ENCODE measurements around the gene RTCA.
"Not testable (repeated sequence)": the region's sequence is repeated elsewhere in the genome, so short reads cannot be mapped to it uniquely, and the experiment has no call there.

RTCA gene

GRCh38 chr1:100265931-100266740 lies at the start of gene RTCA:
Gene RTCA, plus strand, starts transcription at chr1:100266216. Its CDS starts 160 bp downstream, at chr1:100266376.
- in situ Hi-C loops (cut with MboI; ENCODE audit: low sequenced_read_pairs) = no loop called here

- in situ Hi-C loops (cut with MboI; ENCODE audit: low sequenced_read_pairs) = no loop called here
Observed at GRCh38 chr1:100217834-100218233, 48.2 kb upstream of the RTCA start.

GRCh38 chr1:100219457-100219856 lies 46.6 kb upstream of the RTCA start:
- in situ Hi-C loops (cut with MboI; ENCODE audit: low sequenced_read_pairs) = no loop called here

GRCh38 chr1:100219883-100220282 lies 46.1 kb upstream of the RTCA start:
- in situ Hi-C loops (cut with MboI; ENCODE audit: low sequenced_read_pairs) = no loop called here

GRCh38 chr1:100222428-100222827 lies 43.6 kb upstream of the RTCA start:
- in situ Hi-C loops (cut with MboI; ENCODE audit: low sequenced_read_pairs) = no loop called here

- in situ Hi-C loops (cut with MboI; ENCODE audit: low sequenced_read_pairs) = no loop called here
Observed at GRCh38 chr1:100229681-100230443, 36.2 kb upstream of the RTCA start.

GRCh38 chr1:100230765-100231164 lies 35.3 kb upstream of the RTCA start:
- in situ Hi-C loops (cut with MboI; ENCODE audit: low sequenced_read_pairs) = no loop called here

GRCh38 chr1:100231721-100232120 lies 34.3 kb upstream of the RTCA start:
- in situ Hi-C loops (cut with MboI; ENCODE audit: low sequenced_read_pairs) = no loop called here

GRCh38 chr1:100232156-100232555 lies 33.9 kb upstream of the RTCA start:
- in situ Hi-C loops (cut with MboI; ENCODE audit: low sequenced_read_pairs) = no loop called here

GRCh38 chr1:100233566-100233965 lies 32.5 kb upstream of the RTCA start:
- in situ Hi-C loops (cut with MboI; ENCODE audit: low sequenced_read_pairs) = not testable (repeated sequence)

- in situ Hi-C loops (cut with MboI; ENCODE audit: low sequenced_read_pairs) = no loop called here
Observed at GRCh38 chr1:100234432-100234831, 31.6 kb upstream of the RTCA start.

GRCh38 chr1:100237091-100237490 lies 28.9 kb upstream of the RTCA start:
- in situ Hi-C loops (cut with MboI; ENCODE audit: low sequenced_read_pairs) = no loop called here

GRCh38 chr1:100239961-100240360 lies 26.1 kb upstream of the RTCA start:
- in situ Hi-C loops (cut with MboI; ENCODE audit: low sequenced_read_pairs) = no loop called here

GRCh38 chr1:100240631-100241030 lies 25.4 kb upstream of the RTCA start:
- in situ Hi-C loops (cut with MboI; ENCODE audit: low sequenced_read_pairs) = no loop called here

GRCh38 chr1:100246738-100247137 lies 19.3 kb upstream of the RTCA start:
- in situ Hi-C loops (cut with MboI; ENCODE audit: low sequenced_read_pairs) = no loop called here

GRCh38 chr1:100249155-100249536 lies 16.9 kb upstream of the RTCA start:
- in situ Hi-C loops (cut with MboI; ENCODE audit: low sequenced_read_pairs) = no loop called here

GRCh38 chr1:100249537-100250257 lies 16.3 kb upstream of the RTCA start, which contains the start of gene DBT:
Gene DBT, minus strand, starts transcription at chr1:100249834. Its CDS starts 14 bp downstream, at chr1:100249820.
- in situ Hi-C loops (cut with MboI; ENCODE audit: low sequenced_read_pairs) = no loop called here

- in situ Hi-C loops (cut with MboI; ENCODE audit: low sequenced_read_pairs) = no loop called here
Observed at GRCh38 chr1:100250264-100250663, 15.8 kb upstream of the RTCA start.

- in situ Hi-C loops (cut with MboI; ENCODE audit: low sequenced_read_pairs) = no loop called here
Observed at GRCh38 chr1:100250807-100251206, 15.2 kb upstream of the RTCA start.

- in situ Hi-C loops (cut with MboI; ENCODE audit: low sequenced_read_pairs) = no loop called here
Observed at GRCh38 chr1:100252901-100253300, 13.1 kb upstream of the RTCA start.

- in situ Hi-C loops (cut with MboI; ENCODE audit: low sequenced_read_pairs) = no loop called here
Observed at GRCh38 chr1:100253552-100253951, 12.5 kb upstream of the RTCA start.

Data from HL-60/S4 (cell line).